Motor neuron (in vitro differentiated cells): ENCODE measurements around the gene SORCS3. TPM values are rescaled to one million over a fixed set of nuclear protein-coding genes. Genes with fewer than 3 reads are reported as not detected.
A peak's percentile ranks its signal among the peaks of the same experiment; 100 is the strongest.
"Not testable (repeated sequence)": the region's sequence is repeated elsewhere in the genome, so short reads cannot be mapped to it uniquely, and the experiment has no call there.

Source experiments
- ATAC-seq, 8 experiments: fragments of 200-7000 bp; cut with Tn5 transposase; replicated peaks in 6 of 8; 2 replicates each; pipeline ENCODE4 v1.8.0; 2021; ENCODE audit warnings: mild to moderate bottlenecking in 8 of 8, moderate library complexity in 8 of 8
- H3K27ac ChIP-seq, 2 donors: fragments of 250-450 bp; sonication (Bioruptor Pico); 2 replicates each; pipeline ENCODE4 v1.9.0; 2021; ENCODE audit warnings: antibody characterized with exemption in 2 of 2, mild to moderate bottlenecking in 2 of 2, moderate library complexity in 1 of 2
- H3K4me1 ChIP-seq, 2 donors: fragments of 250-450 bp; sonication (Bioruptor Pico); replicated peaks in 1 of 2; 2 replicates each; pipeline ENCODE4 v1.6.1; 2021; ENCODE audit warnings: antibody characterized with exemption in 2 of 2, mild to moderate bottlenecking in 2 of 2, moderate library complexity in 1 of 2
- H3K4me3 ChIP-seq, 5 donors: fragments of 250-450 bp; sonication (Bioruptor Pico); 2 replicates each; pipeline ENCODE4 v1.9.0; 2021; ENCODE audit warnings: antibody characterized with exemption in 5 of 5, mild to moderate bottlenecking in 5 of 5, moderate library complexity in 4 of 5
- WGBS, 10 experiments: fragments of 450-650 bp; shearing (Covaris generic); methylation state at CpG; one replicate each; pipeline ENCODE4 v1.0.0; 2022; 5-methylcytosine and 5-hydroxymethylcytosine counted together
- in situ Hi-C, 9 experiments: fragments of 400-800 bp; cut with MboI; loops; one replicate each; pipeline ENCODE4 v1.15.0; 2021; ENCODE audit warnings: low sequenced_read_pairs in 9 of 9, low pct_unique_long_range_greater_than_20kb in 2 of 9; ENCODE audit not compliant: unreplicated experiment in 9 of 9
- total RNA-seq, 8 experiments: library from RNA; unstranded; fragments of 300-600 nt; gene quantifications; 2 replicates each; pipeline versions ENCODE4 v1.2.3 to v1.2.4, GENCODE V29; 2022

SORCS3 gene
- total RNA-seq, 8 experiments from 2014 or later = 0.10 to 14.3 (median 7.3) TPM

- Histone ChIP-seq H3K4me1 (peaks cover 2 to 22% of the 10 kb centered on the region in 2 donors), H3K4me3 (peak overlapping the region; percentile 19 to 31 (median 27)), H3K27ac (no peak overlapping the region)
- ATAC-seq = peak; percentile 31 to 94 (median 75)
- in situ Hi-C loops = no loop called here
- 20 to 100% (median 41%) methylated on average over 2 to 15 of the region's 35 CpGs for WGBS, 10 experiments
Observed at GRCh38 chr10:104680467-104681401, 39.6 kb downstream of the SORCS3 start.

GRCh38 chr10:104681485-104681884 lies 40.4 kb downstream of the SORCS3 start:
- H3K4me1 ChIP-seq = peaks cover 2 to 20% of the 10 kb centered on the region in 2 donors
- no peak overlapping the region for H3K27ac ChIP-seq
- H3K4me3 ChIP-seq = peak overlapping the region in 3 of 5 donors; percentile 25 to 31 (median 27)
- in situ Hi-C loops = no loop called here
- no peak for ATAC-seq
- 40 to 100% (median 89%) methylated on average over 2 of the region's 2 CpGs; no CpG with 5 or more reads in 4 of the 10 experiments for WGBS, 10 experiments

DNA sequence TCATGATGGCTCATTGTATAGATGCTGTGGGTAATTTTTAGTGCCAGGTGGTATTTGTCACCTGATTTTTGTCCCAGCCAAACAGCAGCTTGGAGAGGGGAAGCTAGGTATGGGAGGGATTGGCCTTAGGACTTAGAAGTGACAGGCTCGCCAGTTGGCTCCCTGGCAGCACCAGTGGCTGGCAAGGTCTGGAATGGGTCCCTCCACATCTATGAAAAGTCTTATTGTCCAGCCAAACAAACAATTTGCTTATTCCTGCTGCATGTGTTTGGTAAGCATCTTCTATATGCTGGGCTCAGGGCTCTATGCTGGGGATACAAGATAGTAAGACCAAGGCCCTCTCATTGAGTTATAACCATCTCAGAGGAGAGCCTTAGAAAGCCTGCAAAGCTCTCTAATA lies 42.5 kb downstream of the SORCS3 start:
- ATAC-seq = no peak
- in situ Hi-C loops = no loop called here
- Histone ChIP-seq H3K4me3 (no peak overlapping the region), H3K27ac (no peak overlapping the region), H3K4me1 (peaks cover 1 to 15% of the 10 kb centered on the region in 2 donors)
- 80 to 100% methylated on average over 1 of the region's 1 CpG; no CpG with 5 or more reads in 8 of the 10 experiments for WGBS, 10 experiments

GRCh38 chr10:104686829-104687228 lies 45.7 kb downstream of the SORCS3 start:
- in situ Hi-C loops = no loop called here
- Histone ChIP-seq H3K4me3 (no peak overlapping the region), H3K4me1 (peaks cover 17 to 18% of the 10 kb centered on the region in 2 donors), H3K27ac (no peak overlapping the region)
- ATAC-seq = no peak
- WGBS, 10 experiments = 0 to 90% (median 49%) methylated on average over 1 of the region's 1 CpG; no CpG with 5 or more reads in 2 of the 10 experiments

- ATAC-seq = peak in 7 of 8 experiments; percentile 25 to 93 (median 88)
- Histone ChIP-seq H3K4me3 (no peak overlapping the region), H3K4me1 (peaks cover 17 to 27% of the 10 kb centered on the region in 2 donors), H3K27ac (peak overlapping the region in 1 of 2 donors; percentile 7)
- in situ Hi-C loops = no loop called here
- 15 to 95% (median 70%) methylated on average over 1 to 14 of the region's 18 CpGs; no CpG with 5 or more reads in 3 of the 10 experiments for WGBS, 10 experiments
Observed at GRCh38 chr10:104688251-104689042, 47.4 kb downstream of the SORCS3 start.

DNA sequence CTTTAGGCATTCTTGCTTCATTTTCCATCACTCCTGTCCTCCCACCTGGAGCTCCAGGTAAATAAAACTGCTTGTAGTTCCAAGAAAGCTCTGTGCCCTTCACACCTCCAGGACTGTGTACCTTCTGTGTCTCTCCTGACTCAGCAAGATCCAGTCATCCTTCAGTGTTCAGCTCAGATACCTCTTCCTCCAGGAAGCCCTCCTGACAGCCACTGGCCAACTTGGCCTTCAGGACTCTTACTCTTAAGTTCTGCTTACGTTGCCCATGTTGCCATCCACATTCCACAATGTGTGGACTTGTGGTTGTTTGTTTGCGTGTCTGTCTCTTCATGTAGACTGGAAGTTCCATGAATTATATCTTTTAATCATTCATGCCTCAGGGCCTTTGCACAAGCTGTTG lies 48.0 kb downstream of the SORCS3 start:
- WGBS, 10 experiments = 0 to 100% (median 95%) methylated on average over 1 to 2 of the region's 2 CpGs; no CpG with 5 or more reads in 2 of the 10 experiments
- Histone ChIP-seq H3K4me1 (peaks cover 17 to 27% of the 10 kb centered on the region in 2 donors), H3K4me3 (no peak overlapping the region), H3K27ac (no peak overlapping the region)
- in situ Hi-C loops = no loop called here
- no peak for ATAC-seq

GRCh38 chr10:104689547-104689946 lies 48.5 kb downstream of the SORCS3 start:
- Histone ChIP-seq H3K4me3 (no peak overlapping the region), H3K27ac (no peak overlapping the region), H3K4me1 (peaks cover 17 to 27% of the 10 kb centered on the region in 2 donors)
- 7 to 100% (median 51%) methylated on average over 1 to 3 of the region's 3 CpGs; no CpG with 5 or more reads in 1 of the 10 experiments for WGBS, 10 experiments
- ATAC-seq = no peak
- in situ Hi-C loops = no loop called here

DNA sequence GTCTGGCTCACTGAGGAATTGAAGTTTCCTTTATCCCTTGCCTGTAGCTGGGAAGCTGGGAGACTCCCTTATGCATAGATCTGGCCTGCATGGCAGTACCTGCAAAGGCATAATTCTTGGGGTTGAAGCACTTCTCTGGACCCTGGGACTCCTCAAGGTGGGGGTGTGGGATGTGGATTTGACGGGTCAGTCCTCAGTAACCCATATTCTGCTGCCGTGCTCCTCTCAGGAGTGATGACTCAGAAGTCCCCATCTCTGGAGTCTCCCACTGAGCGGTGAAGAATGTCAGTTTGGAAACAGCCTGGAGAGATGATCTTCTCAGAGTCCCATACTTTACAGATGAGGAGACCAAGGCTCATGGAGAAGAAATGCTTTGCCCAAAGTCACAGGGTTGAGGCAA lies 49.0 kb downstream of the SORCS3 start:
- in situ Hi-C loops = no loop called here
- H3K27ac ChIP-seq = no peak overlapping the region
- H3K4me1 ChIP-seq = peaks cover 17 to 27% of the 10 kb centered on the region in 2 donors
- no peak for ATAC-seq
- no peak overlapping the region for H3K4me3 ChIP-seq
- 30 to 100% (median 100%) methylated on average over 1 to 2 of the region's 3 CpGs; no CpG with 5 or more reads in 5 of the 10 experiments for WGBS, 10 experiments

DNA sequence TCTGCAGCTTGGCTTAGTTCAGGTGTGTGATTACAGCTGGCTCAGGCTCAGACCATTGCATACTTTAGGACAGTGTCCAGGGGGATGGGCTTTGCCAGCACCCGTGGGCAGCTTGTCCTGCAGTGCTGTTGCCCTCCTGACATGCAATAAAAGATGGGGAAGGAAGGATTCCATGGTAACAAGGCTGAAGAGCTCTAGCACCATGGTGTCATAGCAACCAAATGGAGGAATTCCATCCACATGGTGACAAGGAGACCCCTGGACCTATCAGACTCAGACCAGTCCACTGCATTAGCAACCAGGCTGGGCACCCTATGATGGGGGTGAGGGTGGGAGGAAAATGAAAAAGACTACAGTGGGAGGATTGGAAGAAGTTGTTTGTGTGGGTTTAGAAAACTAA lies 49.9 kb downstream of the SORCS3 start:
- WGBS, 10 experiments = 0 to 17% (median 0%) methylated on average over 1 of the region's 1 CpG; no CpG with 5 or more reads in 7 of the 10 experiments

DNA sequence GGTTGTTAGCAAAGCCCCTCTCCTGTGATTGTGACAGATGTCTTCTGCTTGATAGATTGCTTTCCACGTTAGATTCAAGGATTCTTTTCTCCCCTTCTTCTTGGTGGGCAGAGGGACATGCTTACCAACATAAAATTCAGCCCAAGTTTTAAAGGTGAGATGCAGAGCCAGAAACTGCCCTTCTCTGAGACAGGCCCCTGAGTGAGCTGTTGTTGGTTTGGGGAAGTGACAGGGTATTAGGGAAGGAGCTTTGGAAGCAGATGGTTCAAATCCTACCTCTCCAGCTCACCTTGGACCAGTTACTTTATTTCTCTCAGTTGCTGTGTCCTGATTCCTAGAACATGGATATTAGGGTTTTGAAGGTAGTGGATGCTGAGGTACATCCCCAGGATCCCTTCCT lies 53.0 kb downstream of the SORCS3 start:
- in situ Hi-C loops = no loop called here
- Histone ChIP-seq H3K4me3 (no peak overlapping the region), H3K27ac (no peak overlapping the region), H3K4me1 (peaks cover 14 to 20% of the 10 kb centered on the region in 2 donors)
- no peak for ATAC-seq
- 0 to 38% (median 17%) methylated on average over 1 of the region's 1 CpG; no CpG with 5 or more reads in 5 of the 10 experiments for WGBS, 10 experiments

More for the DNA sequence above, 49.9 kb downstream of the SORCS3 start:
- in situ Hi-C loops = no loop called here
- H3K27ac ChIP-seq = no peak overlapping the region
- no peak overlapping the region for H3K4me3 ChIP-seq
- peak in 4 of 8 experiments; percentile 54 to 80 (median 74) for ATAC-seq
- peaks cover 17 to 27% of the 10 kb centered on the region in 2 donors for H3K4me1 ChIP-seq

DNA sequence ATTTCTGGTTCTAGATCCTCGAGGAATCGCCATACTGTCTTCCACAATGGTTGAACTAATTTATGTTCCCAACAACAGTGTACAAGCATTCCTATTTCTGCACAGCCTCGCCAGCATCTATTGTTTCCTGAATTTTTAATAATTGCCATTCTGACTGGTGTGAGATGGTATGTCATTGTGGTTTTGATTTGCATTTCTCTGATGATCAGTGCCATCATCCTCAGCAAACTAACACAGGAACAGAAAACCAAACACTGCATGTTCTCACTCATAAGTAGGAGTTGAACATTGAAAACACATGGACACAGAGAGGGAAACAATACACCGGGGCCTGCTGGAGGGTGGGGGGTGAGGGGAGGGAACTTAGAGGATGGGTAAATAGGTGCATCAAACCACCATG lies 62.2 kb downstream of the SORCS3 start:
- H3K27ac ChIP-seq, ATAC-seq, H3K4me3 ChIP-seq, in situ Hi-C loops: not testable (repeated sequence)
- peaks cover 19 to 21% of the 10 kb centered on the region in 2 donors for H3K4me1 ChIP-seq
- WGBS, 10 experiments = 17 to 100% (median 89%) methylated on average over 1 to 3 of the region's 4 CpGs; no CpG with 5 or more reads in 1 of the 10 experiments

DNA sequence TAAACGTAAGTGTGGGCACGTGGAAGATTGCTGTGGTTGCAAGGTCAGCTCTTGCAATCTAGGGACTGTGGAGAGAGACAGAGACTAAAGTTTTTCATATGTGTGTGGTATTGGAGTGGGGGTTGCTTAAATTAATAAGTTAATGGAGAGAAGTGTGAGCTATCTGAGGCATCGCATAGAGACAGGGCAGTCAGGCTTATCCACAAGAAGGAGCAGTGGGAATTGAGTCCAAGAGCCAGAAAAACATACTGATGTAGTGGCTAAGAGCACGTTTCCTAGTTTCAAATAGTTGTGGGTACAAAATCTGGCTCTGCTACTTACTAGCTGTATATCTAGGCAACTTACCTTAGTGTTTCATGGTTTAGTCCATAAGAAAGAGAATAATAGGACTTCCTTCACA lies 65.8 kb downstream of the SORCS3 start:
- in situ Hi-C loops = no loop called here
- Histone ChIP-seq H3K4me3 (no peak overlapping the region), H3K4me1 (peaks cover 30 to 40% of the 10 kb centered on the region in 2 donors), H3K27ac (peak overlapping the region; percentile 35 to 78)
- ATAC-seq = no peak
- WGBS, 10 experiments = 0 to 100% (median 72%) methylated on average over 1 to 4 of the region's 4 CpGs
